ENCODE data around the gene MEGF9.
"Not testable (repeated sequence)": the region's sequence is repeated elsewhere in the genome, so short reads cannot be mapped to it uniquely, and the experiment has no call there.

MEGF9 gene

DNA sequence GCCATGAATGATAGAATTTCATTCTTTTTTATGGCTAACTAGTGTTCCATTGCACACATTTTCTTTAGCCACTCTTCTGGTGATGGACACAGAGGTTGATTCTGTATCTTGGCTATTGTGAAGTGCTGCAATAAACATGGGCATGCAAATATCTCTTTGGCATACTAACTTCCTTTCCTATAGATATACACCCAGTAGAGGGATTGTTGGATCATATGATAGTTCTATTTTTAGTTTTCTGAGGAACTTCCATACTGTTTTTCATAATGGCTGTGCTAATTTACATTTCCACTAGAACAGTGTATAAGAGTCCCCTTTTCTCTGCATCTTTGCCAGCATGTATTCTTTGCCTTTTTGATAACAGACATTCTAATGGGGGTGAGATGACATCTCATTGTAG is 83.9 kb downstream of the MEGF9 start:
- TF ChIP-seq, protein P1, sequence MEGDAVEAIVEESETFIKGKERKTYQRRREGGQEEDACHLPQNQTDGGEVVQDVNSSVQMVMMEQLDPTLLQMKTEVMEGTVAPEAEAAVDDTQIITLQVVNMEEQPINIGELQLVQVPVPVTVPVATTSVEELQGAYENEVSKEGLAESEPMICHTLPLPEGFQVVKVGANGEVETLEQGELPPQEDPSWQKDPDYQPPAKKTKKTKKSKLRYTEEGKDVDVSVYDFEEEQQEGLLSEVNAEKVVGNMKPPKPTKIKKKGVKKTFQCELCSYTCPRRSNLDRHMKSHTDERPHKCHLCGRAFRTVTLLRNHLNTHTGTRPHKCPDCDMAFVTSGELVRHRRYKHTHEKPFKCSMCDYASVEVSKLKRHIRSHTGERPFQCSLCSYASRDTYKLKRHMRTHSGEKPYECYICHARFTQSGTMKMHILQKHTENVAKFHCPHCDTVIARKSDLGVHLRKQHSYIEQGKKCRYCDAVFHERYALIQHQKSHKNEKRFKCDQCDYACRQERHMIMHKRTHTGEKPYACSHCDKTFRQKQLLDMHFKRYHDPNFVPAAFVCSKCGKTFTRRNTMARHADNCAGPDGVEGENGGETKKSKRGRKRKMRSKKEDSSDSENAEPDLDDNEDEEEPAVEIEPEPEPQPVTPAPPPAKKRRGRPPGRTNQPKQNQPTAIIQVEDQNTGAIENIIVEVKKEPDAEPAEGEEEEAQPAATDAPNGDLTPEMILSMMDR (IDR thresholded peaks at IDR 0.05; ENCODE audit: low read depth, low read length, missing control alignments): no peak
- in situ Hi-C loops (cut with HindIII; ENCODE audit: low pct_ligation_motif_present, low sequenced_read_pairs): no loop called here
- Histone ChIP-seq H3K4me3 (ENCODE audit: low read depth, low read length) (no peak overlapping the region), H3K27me3 (replicated peaks) (no peaks in the 10 kb centered on the region), H3K36me3 (replicated peaks) (no peaks in the 10 kb centered on the region), H3K27ac (no peak overlapping the region)
- no peak for DNase-seq

DNA sequence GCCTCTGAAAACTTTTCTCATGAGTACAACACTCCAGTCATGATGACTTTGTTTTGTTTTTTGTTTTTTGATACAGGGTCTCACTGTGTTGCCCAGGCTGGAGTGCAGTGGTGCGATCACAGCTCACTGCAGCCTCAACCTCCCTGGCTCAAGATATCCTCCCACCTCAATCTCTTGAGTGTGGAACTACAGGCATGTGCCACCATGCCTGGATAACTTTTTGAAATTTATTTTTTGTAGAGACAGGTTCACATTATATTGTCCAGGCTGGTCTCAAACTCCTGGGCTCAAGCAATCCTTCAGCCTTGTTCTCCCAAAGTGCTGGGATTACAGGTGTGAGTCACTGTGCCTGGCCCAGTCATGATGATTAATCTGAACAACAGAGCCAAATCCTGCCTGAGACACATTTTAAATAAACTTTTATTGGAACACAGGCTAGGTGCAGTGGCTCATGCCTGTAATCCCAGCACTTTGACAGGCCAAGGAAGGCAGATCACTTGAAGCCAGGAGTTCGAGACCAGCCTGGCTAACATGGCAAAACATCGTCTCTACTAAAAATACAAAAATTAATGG is 85.3 kb downstream of the MEGF9 start:
- H3K27me3 ChIP-seq (replicated peaks); H3K27ac ChIP-seq; in situ Hi-C loops (cut with HindIII; ENCODE audit: low pct_ligation_motif_present, low sequenced_read_pairs); H3K36me3 ChIP-seq (replicated peaks); H3K4me3 ChIP-seq (ENCODE audit: low read depth, low read length): not testable (repeated sequence)
- DNase-seq: peak; percentile 49

DNA sequence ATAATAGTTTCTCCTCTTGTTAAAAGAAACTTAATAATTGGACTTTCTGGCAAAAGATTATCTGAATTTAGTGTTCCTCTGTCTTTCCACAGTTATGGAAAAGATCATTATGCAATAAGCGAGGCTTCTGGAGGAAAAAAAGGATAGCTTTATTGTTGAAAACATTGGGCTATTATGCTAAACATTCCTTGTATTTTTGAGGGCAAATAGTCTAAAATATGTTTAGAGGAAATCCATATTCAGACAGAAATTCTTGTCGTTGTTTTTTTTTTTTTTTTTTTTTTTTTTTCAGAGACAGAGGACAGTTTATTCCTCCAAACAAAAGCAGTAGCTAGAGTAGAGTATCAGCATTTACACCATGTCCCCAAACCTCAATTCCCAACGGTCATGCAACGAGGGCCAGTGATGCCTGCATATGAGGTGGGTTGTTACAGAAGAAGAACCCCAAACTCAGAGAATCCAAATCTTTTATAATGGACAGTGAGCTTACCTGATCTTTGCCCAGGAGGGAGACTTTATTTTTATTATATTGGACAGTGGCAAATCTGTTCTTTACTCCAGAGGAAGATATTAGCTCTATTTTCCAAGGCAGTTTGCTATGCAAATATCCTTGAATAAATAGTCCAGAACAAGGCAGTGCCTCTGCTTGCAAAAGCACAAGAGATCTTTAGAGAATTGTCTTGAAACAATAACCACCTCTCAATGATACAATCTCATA is 85.9 kb downstream of the MEGF9 start:
- H3K4me3 ChIP-seq (ENCODE audit: low read depth, low read length): no peak overlapping the region
- DNase-seq: no peak
- H3K27ac ChIP-seq: no peak overlapping the region
- H3K36me3 ChIP-seq (replicated peaks): no peaks in the 10 kb centered on the region
- TF ChIP-seq, protein P1 (IDR thresholded peaks at IDR 0.05; ENCODE audit: low read depth, low read length, missing control alignments): no peak
- H3K27me3 ChIP-seq (replicated peaks): no peaks in the 10 kb centered on the region
- in situ Hi-C loops (cut with HindIII; ENCODE audit: low pct_ligation_motif_present, low sequenced_read_pairs): no loop called here

DNA sequence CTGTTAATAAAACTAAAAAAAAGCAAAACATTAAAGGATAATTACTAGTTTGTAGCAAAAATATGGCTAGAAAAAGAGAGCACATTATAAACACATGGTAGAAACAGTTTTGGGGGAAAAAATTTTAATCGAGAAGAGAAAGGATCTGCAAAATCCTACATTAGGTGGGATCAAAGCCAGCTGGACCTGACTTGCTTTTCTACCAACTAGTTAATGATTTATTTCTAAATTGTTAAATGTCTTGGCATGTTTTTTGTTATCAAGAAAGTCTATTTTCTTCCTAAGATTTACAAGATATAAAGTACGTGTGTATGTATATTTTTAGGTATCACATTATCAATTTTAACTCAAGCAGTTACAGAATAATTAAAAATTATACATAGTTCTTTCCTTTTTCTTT is 87.2 kb downstream of the MEGF9 start:
- Histone ChIP-seq H3K27ac (no peak overlapping the region), H3K36me3 (replicated peaks) (no peaks in the 10 kb centered on the region), H3K27me3 (replicated peaks) (no peaks in the 10 kb centered on the region), H3K4me3 (ENCODE audit: low read depth, low read length) (no peak overlapping the region)
- TF ChIP-seq, protein P1 (IDR thresholded peaks at IDR 0.05; ENCODE audit: low read depth, low read length, missing control alignments): no peak
- no peak for DNase-seq
- in situ Hi-C loops (cut with HindIII; ENCODE audit: low pct_ligation_motif_present, low sequenced_read_pairs): no loop called here

DNA sequence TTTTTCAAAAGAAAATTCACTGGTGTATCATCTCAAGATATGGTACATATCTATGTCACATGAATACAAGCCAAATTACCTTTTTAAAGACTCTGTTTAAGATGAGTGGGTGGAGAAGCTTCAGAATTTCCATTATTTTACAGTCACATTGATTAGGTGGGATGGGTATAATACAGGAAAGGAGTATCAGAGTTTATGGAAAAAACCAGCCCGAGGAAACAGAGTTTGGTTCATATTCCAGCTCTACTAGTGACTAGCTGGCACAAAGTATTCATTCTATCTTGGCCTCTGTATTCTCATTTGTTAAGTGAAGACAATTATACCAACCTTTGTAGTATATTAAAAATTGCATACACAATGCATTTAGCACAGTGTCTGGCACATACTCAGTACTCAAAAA is 87.8 kb downstream of the MEGF9 start:
- no peak overlapping the region for H3K27ac ChIP-seq
- H3K4me3 ChIP-seq (ENCODE audit: low read depth, low read length): no peak overlapping the region
- H3K27me3 ChIP-seq (replicated peaks): no peaks in the 10 kb centered on the region
- DNase-seq: no peak
- TF ChIP-seq, protein P1 (IDR thresholded peaks at IDR 0.05; ENCODE audit: low read depth, low read length, missing control alignments): no peak
- in situ Hi-C loops (cut with HindIII; ENCODE audit: low pct_ligation_motif_present, low sequenced_read_pairs): no loop called here
- H3K36me3 ChIP-seq (replicated peaks): no peaks in the 10 kb centered on the region

DNA sequence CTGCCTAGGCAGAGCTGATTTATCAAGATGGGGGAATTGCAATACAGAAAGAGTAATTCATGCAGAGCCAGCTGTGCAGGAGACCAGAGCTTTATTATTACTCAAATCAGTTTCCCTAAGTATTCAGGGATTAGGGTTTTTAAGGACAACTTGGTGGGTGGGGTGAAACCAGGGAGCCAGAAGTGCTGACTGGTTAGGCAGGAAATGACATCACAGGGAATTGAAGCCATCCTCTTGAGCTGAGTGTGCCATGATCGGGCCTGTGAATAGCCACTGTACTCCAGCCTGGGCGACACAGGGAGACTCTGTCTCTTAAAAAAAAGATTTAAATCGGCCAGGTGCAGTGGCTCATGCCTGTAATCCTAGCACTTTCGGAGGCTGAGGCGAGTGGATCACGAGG is 89.0 kb downstream of the MEGF9 start:
- in situ Hi-C loops (cut with HindIII; ENCODE audit: low pct_ligation_motif_present, low sequenced_read_pairs): no loop called here
- no peak overlapping the region for H3K27ac ChIP-seq
- no peaks in the 10 kb centered on the region for H3K27me3 ChIP-seq (replicated peaks)
- TF ChIP-seq, protein P1 (IDR thresholded peaks at IDR 0.05; ENCODE audit: low read depth, low read length, missing control alignments): no peak
- no peak overlapping the region for H3K4me3 ChIP-seq (ENCODE audit: low read depth, low read length)
- DNase-seq: no peak
- no peaks in the 10 kb centered on the region for H3K36me3 ChIP-seq (replicated peaks)
